K562 (cell line): ENCODE measurements around the gene PTPRM. TPM values are rescaled to one million over a fixed set of nuclear protein-coding genes. Genes with fewer than 3 reads are reported as not detected.

Source experiments
- ATAC-seq: fragments of 200-7000 bp; cut with Tn5 transposase; 3 replicates; pipeline ENCODE4 v1.9.1; 2020; ENCODE audit warnings: moderate library complexity
- BruUV-seq: library from RNA; stranded (reverse); fragments of 400-500 nt; replicated peaks from 2 replicates; lab custom pipeline; 2021; lab: Mats Ljungman, UMichigan
- CTCF ChIA-PET: fragments of 300-600 bp; formaldehyde crosslinking; extraction: SDS; loops from one replicate; lab custom pipeline; 2021; ENCODE audit warnings: low intra/inter-chr PET ratio; lab: Yijun Ruan, JAX
- POLR2A ChIA-PET: fragments of 300-600, 350-650 bp; sonication (Branson Sonifier 250); formaldehyde crosslinking; extraction: SDS; loops from one replicate; lab custom pipeline; 2021; ENCODE audit warnings: antibody characterized with exemption, inconsistent platforms; lab: Yijun Ruan, JAX
- DNase-seq, 4 experiments: peaks; one replicate each; pipeline versions ENCODE4 v3.0.0 to v3.0.0-alpha.2; 2011 to 2018; ENCODE audit warnings: low spot score in 3 of 4, mixed read lengths in 3 of 4; ENCODE audit errors: extremely low read depth in 1 of 4
- FAIRE-seq: peaks from 2 replicates; lab custom pipeline; 2011; peaks lifted over from hg19 to GRCh38; lab: Jason Lieb, UNC
- H2AFZ ChIP-seq: 2 replicates; pipeline ENCODE4 v1.6.0; 2011; ENCODE audit warnings: low read depth, low read length, control low read depth, inconsistent platforms
- H3K27ac ChIP-seq: fragments of 200-600 bp; 3 replicates; pipeline ENCODE4 v1.8.0; 2011; ENCODE audit warnings: low read depth, mild to moderate bottlenecking, control low read depth, inconsistent platforms, low read length, moderate library complexity, mixed read lengths; ENCODE audit errors: extremely low read depth
- H3K27me3 ChIP-seq, 2 experiments: fragments of 300-600 bp in 1 of 2; 2 replicates in 1 of 2; 3 replicates in 1 of 2; pipeline versions ENCODE4 v1.6.0 to v1.8.0; 2011; ENCODE audit warnings: inconsistent platforms in 2 of 2, low read length in 2 of 2, mild to moderate bottlenecking in 1 of 2, mixed read lengths in 1 of 2, moderate library complexity in 1 of 2; ENCODE audit not compliant: control insufficient read depth in 2 of 2, insufficient read depth in 2 of 2
- H3K36me3 ChIP-seq: fragments of 300-600 bp; 3 replicates; pipeline ENCODE4 v1.8.0; 2011; ENCODE audit warnings: mild to moderate bottlenecking, low read length, inconsistent platforms; ENCODE audit not compliant: control insufficient read depth, insufficient read depth
- H3K4me1 ChIP-seq, 2 experiments: fragments of 200-600 bp in 1 of 2; replicated peaks in 1 of 2; 2 replicates in 1 of 2; 3 replicates in 1 of 2; pipeline versions ENCODE4 v1.5.1 to v1.8.0; 2011; ENCODE audit warnings: inconsistent platforms in 2 of 2, low read length in 2 of 2, mild to moderate bottlenecking in 1 of 2, mixed read lengths in 1 of 2, moderate library complexity in 1 of 2; ENCODE audit not compliant: control insufficient read depth in 2 of 2, insufficient read depth in 2 of 2
- H3K4me2 ChIP-seq: 2 replicates; pipeline ENCODE4 v1.6.1; 2011; ENCODE audit warnings: low read length, control low read depth, inconsistent platforms, mixed read lengths; ENCODE audit not compliant: insufficient read depth
- H3K4me3 ChIP-seq: fragments of 200-600 bp; sonication (generic), shearing (Covaris generic); 2 replicates; pipeline ENCODE4 v1.5.1; 2016; ENCODE audit warnings: control low read depth, inconsistent platforms
- H3K79me2 ChIP-seq: fragments of 200-600 bp; 3 replicates; pipeline ENCODE4 v1.8.0; 2011; ENCODE audit warnings: low read length, inconsistent platforms; ENCODE audit not compliant: control insufficient read depth, insufficient read depth
- H3K9ac ChIP-seq, 2 experiments: 2 replicates each; pipeline versions ENCODE4 v1.6.0 to v1.6.1; 2011; ENCODE audit warnings: low read depth in 2 of 2, low read length in 2 of 2, control low read depth in 1 of 2, inconsistent platforms in 1 of 2, mild to moderate bottlenecking in 1 of 2, mixed read lengths in 1 of 2; ENCODE audit not compliant: insufficient read depth in 1 of 2
- H3K9me1 ChIP-seq: one replicate; pipeline ENCODE4 v1.6.0; 2011; ENCODE audit warnings: inconsistent platforms, mild to moderate bottlenecking, low read length, moderate library complexity; ENCODE audit not compliant: control insufficient read depth, insufficient read depth
- H3K9me3 ChIP-seq: replicated peaks from 2 replicates; pipeline ENCODE4 v1.5.1; 2011; ENCODE audit warnings: low read depth, low read length, inconsistent platforms; ENCODE audit not compliant: control insufficient read depth, insufficient read depth
- H4K20me1 ChIP-seq: replicated peaks from 2 replicates; pipeline ENCODE4 v1.6.1; 2011; ENCODE audit warnings: low read length, inconsistent platforms, mixed read lengths; ENCODE audit not compliant: control insufficient read depth, insufficient read depth
- ZNF407 ChIP-seq: fragments of 450-650 bp; IDR thresholded peaks from 2 replicates; pipeline ENCODE4 v1.6.1; 2016; ENCODE audit warnings: low read depth
- in situ Hi-C: fragments of 300-500 bp; cut with MboI; formaldehyde crosslinking; loops from 4 replicates; pipeline ENCODE4 v1.15.0; 2018; ENCODE audit warnings: inconsistent platforms, mixed read lengths
- intact Hi-C: fragments of 100-400 bp; cut with micrococcal nuclease; formaldehyde crosslinking; loops from 2 replicates; pipeline ENCODE4 v1.14.2; 2022
- polyA plus RNA-seq, 8 experiments: library from polyadenylated mRNA; depleted of rRNA in 4 of 8; stranded (reverse) in 5 of 8; unstranded in 3 of 8; fragments of >200 nt; fragmentation: Nextera tagmentation in 2 of 8; fragmentation: Illumina TruSeq in 1 of 8; extraction: Ambion mirVana in 2 of 8; extraction: Trizol in 1 of 8; gene quantifications; 2 replicates each; pipeline versions ENCODE4 v1.2.1 to v1.2.3, GENCODE V29; 2011 to 2014; ENCODE audit warnings: inconsistent platforms in 1 of 8, missing spikeins in 1 of 8
- total RNA-seq, 7 experiments: library from RNA; depleted of rRNA in 6 of 7; stranded (reverse); fragments of >200 nt in 6 of 7; fragmentation: Illumina TruSeq in 2 of 7; extraction: Trizol in 2 of 7; gene quantifications; 2 replicates each; pipeline versions ENCODE4 v1.2.1 to v1.2.3, GENCODE V29; 2011 to 2021; ENCODE audit warnings: low replicate concordance in 1 of 7

Gene PTPRM
- total and polyA plus RNA-seq, 9 of the 15 experiments (the other 6 are each of a cell fraction or from before 2014, with no cell fraction given): 0.03 to 0.16 (median 0.08) TPM; not detected in 3

DNA sequence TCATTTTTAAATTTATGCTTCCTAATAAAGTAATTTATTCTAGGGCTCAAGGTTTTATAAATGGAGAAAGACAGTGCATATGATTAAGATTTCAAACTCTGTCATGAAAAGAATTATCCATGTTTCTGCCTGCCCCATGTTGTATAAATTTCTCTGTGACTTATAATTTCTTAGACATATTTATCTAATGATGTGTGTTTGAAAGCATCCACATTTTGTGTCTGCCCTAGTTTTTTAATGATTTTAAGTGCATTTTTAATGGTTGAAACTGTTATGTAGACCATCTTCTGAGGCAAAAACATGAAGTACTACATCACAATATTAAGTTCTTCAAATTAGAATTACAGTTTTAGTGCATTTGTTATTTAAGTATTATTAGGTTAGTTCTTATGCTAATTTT is 71.2 kb downstream of the PTPRM start:
- Histone ChIP-seq H3K27me3 (no peaks in the 10 kb centered on the region), H3K9me1 (no peaks in the 10 kb centered on the region), H3K9me3 (no peaks in the 10 kb centered on the region), H3K27ac (no peak overlapping the region), H3K4me1 (no peaks in the 10 kb centered on the region), H3K36me3 (no peaks in the 10 kb centered on the region), H3K4me2 (no peak overlapping the region), H3K79me2 (no peaks in the 10 kb centered on the region), H4K20me1 (no peaks in the 10 kb centered on the region), H2AFZ (no peak overlapping the region), H3K4me3 (no peak overlapping the region), H3K9ac (no peak overlapping the region)
- FAIRE-seq (no peak), DNase-seq (no peak), ATAC-seq (no peak)
- BruUV-seq: no TSS peak
- ChIA-PET POLR2A (no interaction called here), CTCF (no interaction called here)
- intact Hi-C loops: loop anchor here (10.0 kb wide), 1 partner anchor 64 kb away; no protein-coding TSS in a partner anchor
- in situ Hi-C loops: no loop called here
- TF ChIP-seq ZNF407: no peak
